Muscle of leg (tissue), 11 donors: ENCODE results near the gene EXOC3L4. TPM values are rescaled to one million over a fixed set of nuclear protein-coding genes. Genes with fewer than 3 reads are reported as not detected.

Experiments used
- DNase-seq: peaks from one replicate; pipeline ENCODE4 v3.0.0; 2013
- H3K27ac ChIP-seq: one replicate; pipeline ENCODE4 v1.5.1; 2013; ENCODE audit warnings: mild to moderate bottlenecking, low read length, control low read depth
- H3K27me3 ChIP-seq: one replicate; pipeline ENCODE4 v1.6.1; 2013; ENCODE audit warnings: low read length; ENCODE audit not compliant: control insufficient read depth, insufficient read depth
- H3K36me3 ChIP-seq: one replicate; pipeline ENCODE4 v1.6.1; 2013; ENCODE audit warnings: low read length; ENCODE audit not compliant: control insufficient read depth, insufficient read depth
- H3K4me1 ChIP-seq: one replicate; pipeline ENCODE4 v1.6.1; 2013; ENCODE audit warnings: low read length; ENCODE audit not compliant: control insufficient read depth, insufficient read depth
- H3K4me3 ChIP-seq: one replicate; pipeline ENCODE4 v1.5.1; 2013; ENCODE audit warnings: low read length, control low read depth
- H3K9me3 ChIP-seq: replicated peaks from 2 replicates; pipeline ENCODE4 v1.6.1; 2013; ENCODE audit warnings: low read depth, low read length; ENCODE audit not compliant: control insufficient read depth
- WGBS: methylation state at CpG from one replicate; pipeline ENCODE4 v1.1.5; 2013; ENCODE audit warnings: missing lambda C conversion rate; ENCODE audit not compliant: insufficient coverage; 5-methylcytosine and 5-hydroxymethylcytosine counted together
- polyA plus RNA-seq, 8 donors: library from polyadenylated mRNA; unstranded; fragments of 120-200 nt; gene quantifications; one replicate each; pipeline versions ENCODE4 v1.2.1 to v1.2.3, GENCODE V29; 2013; ENCODE audit warnings: inconsistent platforms in 1 of 8, low replicate concordance in 1 of 8; ENCODE audit not compliant: insufficient read length in 8 of 8, insufficient read depth in 1 of 8
- total RNA-seq: library from RNA; stranded (reverse); fragments of 120-200 nt; gene quantifications from one replicate; pipeline ENCODE4 v1.2.4, GENCODE V29; 2013

Gene EXOC3L4
- total and polyA plus RNA-seq, 9 donors, result 0.23 to 1.6 (median 0.62) TPM; not detected in 1

DNA sequence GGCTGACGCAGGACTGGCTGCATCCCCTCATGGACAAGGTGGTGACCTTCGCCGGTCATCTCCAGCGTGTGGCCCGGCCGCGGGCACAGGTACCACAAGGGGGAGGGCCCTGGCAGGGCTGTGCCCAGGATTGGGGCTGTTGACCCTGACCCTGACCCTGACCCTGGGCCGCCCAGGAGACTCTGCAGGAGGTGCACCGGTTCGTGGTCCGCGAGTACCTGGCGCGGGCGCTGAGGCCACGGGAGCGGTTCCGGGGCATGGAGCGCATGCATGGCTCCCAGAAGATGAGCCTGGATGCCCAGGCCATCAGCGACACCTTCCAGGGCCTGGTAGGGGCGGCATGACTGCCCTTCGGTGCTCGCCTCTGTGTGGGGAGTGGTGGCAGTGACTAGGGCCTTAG, 12.9 kb downstream of the EXOC3L4 start:
- DNase-seq, result no peak
- Histone ChIP-seq H3K27me3 (peaks cover 33% of the 10 kb centered on the region), H3K27ac (no peak overlapping the region), H3K9me3 (no peaks in the 10 kb centered on the region), H3K36me3 (no peaks in the 10 kb centered on the region), H3K4me1 (peaks cover 80% of the 10 kb centered on the region), H3K4me3 (no peak overlapping the region)
- 93% methylated on average over 23 of the region's 23 CpGs for WGBS

DNA sequence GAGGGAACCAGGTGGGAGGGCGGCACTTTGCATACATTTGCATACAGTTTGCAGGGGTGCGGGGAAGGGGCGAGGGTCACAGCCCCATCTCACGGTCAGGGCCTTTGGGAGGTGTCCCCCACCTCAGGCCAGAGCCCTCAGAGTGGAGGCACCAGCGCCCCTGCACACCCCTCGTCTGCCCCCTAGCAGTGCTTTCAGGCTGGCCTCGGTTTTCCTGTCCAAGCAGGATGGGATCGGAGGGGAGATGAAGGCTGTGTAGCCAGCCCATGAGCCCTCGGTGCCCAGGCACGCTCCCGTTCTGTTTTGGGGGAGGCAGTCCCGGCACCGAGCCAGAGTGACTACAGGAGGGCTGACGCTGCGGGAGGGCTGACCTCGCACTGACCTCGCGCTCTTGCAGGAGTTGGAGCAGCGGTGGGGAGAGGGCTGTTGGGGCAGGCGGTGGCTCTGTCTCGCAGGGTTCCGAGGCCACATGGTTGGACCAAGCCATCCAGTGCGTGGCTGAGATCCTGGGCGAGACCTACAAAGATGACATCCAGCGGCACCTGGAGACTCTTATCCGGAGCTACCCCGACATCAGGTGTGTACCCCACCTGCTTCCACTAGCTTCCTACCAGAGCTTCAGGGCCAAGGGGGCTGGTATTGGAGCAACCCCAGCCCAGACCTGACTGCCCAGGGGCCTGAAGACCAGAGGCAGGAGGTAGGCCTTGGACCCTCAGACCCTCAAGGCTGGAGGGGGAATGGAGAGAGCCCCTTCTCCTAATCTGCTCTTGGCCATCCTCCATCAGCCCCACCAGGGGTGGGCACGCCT, 13.6 kb downstream of the EXOC3L4 start:
- WGBS, result 61% methylated on average over 22 of the region's 28 CpGs
- Histone ChIP-seq H3K27ac (peak overlapping the region; percentile 79), H3K4me1 (peaks cover 81% of the 10 kb centered on the region), H3K36me3 (no peaks in the 10 kb centered on the region), H3K27me3 (peaks cover 26% of the 10 kb centered on the region), H3K4me3 (no peak overlapping the region), H3K9me3 (no peaks in the 10 kb centered on the region)
- DNase-seq, result no peak

DNA sequence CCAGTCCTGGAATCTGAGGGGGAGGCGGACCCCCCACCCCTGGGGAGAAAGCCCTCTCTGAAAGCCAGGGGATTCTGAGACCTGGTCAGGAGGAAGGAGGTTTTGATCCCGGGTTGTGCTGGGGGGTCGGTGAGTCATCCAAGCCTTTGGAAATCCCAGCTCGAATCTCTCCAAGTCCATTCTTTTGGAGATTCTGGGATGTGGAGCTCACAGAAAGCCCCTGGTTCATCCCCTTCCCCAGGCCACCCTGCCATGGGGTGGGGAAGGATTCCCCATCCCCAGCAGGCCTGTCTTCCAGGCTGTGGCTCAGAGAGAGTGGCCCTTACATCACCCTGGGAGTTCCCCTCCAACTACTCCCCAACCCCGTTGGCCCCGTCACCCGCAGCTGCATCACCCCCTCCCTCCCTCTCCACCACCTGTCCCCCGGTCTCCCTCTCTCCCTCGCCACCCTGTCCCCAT, 14.3 kb downstream of the EXOC3L4 start:
- WGBS, result no CpG with 5 or more reads among the region's 9 CpGs
- Histone ChIP-seq H3K27ac (peak overlapping the region; percentile 79), H3K4me1 (peaks cover 82% of the 10 kb centered on the region), H3K27me3 (peaks cover 20% of the 10 kb centered on the region), H3K4me3 (no peak overlapping the region), H3K9me3 (no peaks in the 10 kb centered on the region), H3K36me3 (no peaks in the 10 kb centered on the region)
- DNase-seq, result peak; percentile 73

- H3K4me1 ChIP-seq, result peaks cover 78% of the 10 kb centered on the region
- no peak overlapping the region for H3K4me3 ChIP-seq
Measured at GRCh38 chr14:103109535-103110441, 15.3 kb downstream of the EXOC3L4 start.

DNA sequence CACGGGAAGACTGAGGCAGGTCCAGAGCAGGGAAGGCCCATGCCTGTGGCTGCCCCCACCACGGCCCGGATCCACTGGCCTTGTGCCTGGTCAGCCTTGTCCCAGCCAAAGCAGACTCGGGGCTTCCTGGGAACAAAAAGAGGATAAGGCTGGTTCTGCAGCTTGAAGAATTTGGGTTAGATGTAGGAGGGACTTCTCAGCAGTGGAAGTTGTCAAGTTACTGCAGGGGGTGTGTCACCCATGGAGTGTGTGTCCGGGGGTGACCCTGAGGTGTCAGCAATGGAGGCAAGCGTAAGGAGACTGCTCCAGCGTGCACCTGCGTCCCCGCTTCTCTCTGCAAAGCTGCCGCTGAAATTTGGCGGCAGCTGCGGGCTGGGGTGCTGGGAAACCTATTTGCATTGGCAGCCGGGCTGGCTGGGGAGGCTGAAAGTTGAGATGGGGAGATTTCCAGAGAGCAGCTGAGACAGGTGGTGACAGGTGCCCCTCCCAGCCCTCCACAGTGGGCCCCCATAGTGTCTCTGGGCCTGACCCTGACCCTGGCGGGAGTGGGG, 16.2 kb downstream of the EXOC3L4 start:
- Histone ChIP-seq H3K36me3 (no peaks in the 10 kb centered on the region), H3K4me1 (peaks cover 68% of the 10 kb centered on the region), H3K27me3 (peaks cover 3% of the 10 kb centered on the region), H3K4me3 (no peak overlapping the region), H3K9me3 (no peaks in the 10 kb centered on the region), H3K27ac (peak overlapping the region; percentile 94)
- 20% methylated on average over 8 of the region's 14 CpGs for WGBS
- peak; percentile 77 for DNase-seq

More at GRCh38 chr14:103109535-103110441, 15.3 kb downstream of the EXOC3L4 start:
- peak; percentile 88 for DNase-seq
- H3K36me3 ChIP-seq, result no peaks in the 10 kb centered on the region
- peaks cover 10% of the 10 kb centered on the region for H3K27me3 ChIP-seq
- 33% methylated on average over 25 of the region's 32 CpGs for WGBS
- no peaks in the 10 kb centered on the region for H3K9me3 ChIP-seq
- peak overlapping the region; percentile 94 for H3K27ac ChIP-seq

GRCh38 chr14:103111232-103111868, 16.8 kb downstream of the EXOC3L4 start:
- Histone ChIP-seq H3K27ac (peak overlapping the region; percentile 94), H3K4me1 (peaks cover 62% of the 10 kb centered on the region), H3K36me3 (no peaks in the 10 kb centered on the region), H3K27me3 (no peaks in the 10 kb centered on the region), H3K4me3 (no peak overlapping the region), H3K9me3 (no peaks in the 10 kb centered on the region)
- no peak for DNase-seq
- WGBS, result 77% methylated on average over 2 of the region's 6 CpGs

DNA sequence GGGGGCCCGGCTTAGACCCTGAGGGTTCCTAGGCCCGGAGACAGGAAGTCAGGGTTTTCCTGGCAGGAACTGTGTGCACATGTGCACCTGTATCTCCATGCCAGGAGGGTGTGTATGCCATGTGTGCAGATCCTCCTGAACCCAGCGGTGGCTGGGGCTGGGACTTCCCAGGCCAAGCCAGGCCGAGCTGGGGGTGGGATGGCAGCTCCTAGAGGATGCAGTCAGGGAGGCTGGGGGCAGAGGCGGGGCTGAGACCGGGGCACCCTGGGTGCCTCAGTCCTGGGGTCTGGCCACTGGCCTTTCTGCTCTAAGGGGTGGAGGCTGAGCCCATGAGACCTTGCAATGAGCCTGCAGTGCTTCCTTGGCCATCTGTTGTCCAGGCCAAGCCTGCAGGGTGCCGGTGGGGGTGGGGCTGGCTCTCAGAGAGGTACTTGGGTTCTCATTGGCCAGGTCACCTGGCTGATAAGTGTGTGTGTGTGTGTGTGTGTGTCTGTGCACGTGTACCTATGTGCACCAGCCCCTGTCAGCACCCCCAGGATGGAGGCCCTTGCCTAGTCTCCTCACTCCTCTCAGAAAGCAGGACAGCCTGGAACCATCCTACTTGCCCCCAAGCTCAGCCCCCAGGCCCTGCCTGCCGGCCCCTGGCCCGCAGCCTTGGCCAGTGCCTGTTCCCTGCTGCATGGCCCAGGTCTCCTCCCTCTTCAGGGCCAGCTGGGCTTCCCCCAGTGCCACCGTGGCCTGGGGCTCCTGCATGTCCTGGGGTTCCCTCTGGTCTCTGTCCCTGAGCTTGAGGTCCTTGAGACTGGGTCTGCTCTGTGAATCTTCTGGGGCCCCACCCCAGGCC, 18.1 kb downstream of the EXOC3L4 start:
- Histone ChIP-seq H3K36me3 (no peaks in the 10 kb centered on the region), H3K4me3 (no peak overlapping the region), H3K27me3 (no peaks in the 10 kb centered on the region), H3K4me1 (peaks cover 64% of the 10 kb centered on the region), H3K9me3 (no peaks in the 10 kb centered on the region), H3K27ac (no peak overlapping the region)
- WGBS, result 48% methylated on average over 9 of the region's 11 CpGs
- no peak for DNase-seq

DNA sequence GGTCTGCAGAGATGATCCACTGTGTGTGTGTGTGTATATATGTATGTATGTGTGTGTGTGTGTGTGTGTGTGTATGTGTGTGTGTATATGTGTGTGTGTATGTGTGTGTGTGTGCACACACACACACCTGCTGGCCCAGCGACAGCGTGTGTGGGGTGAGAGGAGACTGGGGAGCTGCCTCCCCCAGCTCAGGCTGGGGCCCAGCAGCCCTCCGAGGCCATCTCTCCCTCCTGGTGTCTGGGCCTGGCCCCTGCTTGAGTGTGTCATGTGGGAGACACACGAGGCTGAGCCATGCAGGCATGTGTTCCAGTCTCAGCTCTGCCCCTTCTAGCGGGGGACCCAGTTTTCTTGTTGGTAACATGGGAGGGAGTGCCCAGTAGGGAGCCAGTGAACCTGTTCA, 18.8 kb downstream of the EXOC3L4 start:
- Histone ChIP-seq H3K27ac (no peak overlapping the region), H3K4me3 (no peak overlapping the region), H3K27me3 (no peaks in the 10 kb centered on the region), H3K4me1 (peaks cover 64% of the 10 kb centered on the region), H3K36me3 (no peaks in the 10 kb centered on the region), H3K9me3 (no peaks in the 10 kb centered on the region)
- 64% methylated on average over 3 of the region's 5 CpGs for WGBS
- no peak for DNase-seq

DNA sequence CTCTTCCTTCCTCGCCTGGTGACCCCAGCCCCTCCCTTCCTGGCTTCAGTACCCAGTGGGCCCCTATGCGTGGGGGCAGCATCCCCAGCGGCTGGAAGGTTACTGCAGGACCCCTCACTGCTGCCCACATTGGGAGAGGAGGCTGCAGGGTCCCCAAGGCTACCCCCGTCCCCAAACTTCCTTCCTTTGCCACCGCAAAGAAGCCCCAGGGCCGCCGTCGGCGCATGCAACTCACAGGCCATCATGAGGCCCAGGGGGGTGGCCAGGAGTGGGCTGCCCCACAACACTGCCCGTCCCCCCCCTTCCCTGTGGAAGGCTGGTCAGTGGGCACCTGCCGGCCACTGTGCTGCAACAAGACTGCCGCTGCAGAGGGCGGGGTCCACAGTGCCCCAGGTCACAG, 19.2 kb downstream of the EXOC3L4 start:
- no peak overlapping the region for H3K27ac ChIP-seq
- peaks cover 64% of the 10 kb centered on the region for H3K4me1 ChIP-seq
- H3K4me3 ChIP-seq, result no peak overlapping the region
- WGBS, result 74% methylated on average over 9 of the region's 13 CpGs
- no peak for DNase-seq
- no peaks in the 10 kb centered on the region for H3K9me3 ChIP-seq
- H3K27me3 ChIP-seq, result no peaks in the 10 kb centered on the region
- no peaks in the 10 kb centered on the region for H3K36me3 ChIP-seq
